Neural crest cell (in vitro differentiated cells): ENCODE data around the gene HLA-DOB. TPM values are rescaled to one million over a fixed set of nuclear protein-coding genes. Genes with fewer than 3 reads are reported as not detected.

Source experiments
- DNase-seq: peaks from one replicate; pipeline ENCODE4 v3.0.0; 2021; ENCODE audit warnings: low read depth, mixed read lengths, low spot score
- H3K27ac Mint-ChIP-seq: one replicate; pipeline ENCODE4 v1.8.0; 2021; ENCODE audit warnings: mild to moderate bottlenecking, mixed read lengths; ENCODE audit not compliant: unreplicated experiment
- H3K27me3 Mint-ChIP-seq: 2 replicates; pipeline ENCODE4 v1.8.0; 2021; ENCODE audit warnings: low read depth, mild to moderate bottlenecking, mixed read lengths
- H3K36me3 Mint-ChIP-seq: 2 replicates; pipeline ENCODE4 v1.8.0; 2021; ENCODE audit warnings: low read depth, mild to moderate bottlenecking, mixed read lengths
- H3K4me1 Mint-ChIP-seq: 2 replicates; pipeline ENCODE4 v1.8.0; 2021; ENCODE audit warnings: mixed read lengths
- H3K4me3 Mint-ChIP-seq: one replicate; pipeline ENCODE4 v1.8.0; 2021; ENCODE audit warnings: mild to moderate bottlenecking, mixed read lengths
- H3K9me3 Mint-ChIP-seq: 2 replicates; pipeline ENCODE4 v1.8.0; 2021; ENCODE audit warnings: mixed read lengths
- CTCF ChIP-seq: fragments of 200-600 bp; sonication (generic); conservative IDR thresholded peaks from 2 replicates; pipeline ENCODE4 v1.5.0; 2021; ENCODE audit warnings: antibody characterized with exemption, mild to moderate bottlenecking
- long read RNA-seq: library from polyadenylated mRNA; unstranded; transcript quantifications from one replicate; pipeline ENCODE4 v2.0.0, GENCODE V29; 2020
- total RNA-seq: library from RNA; stranded (reverse); gene quantifications from 2 replicates; pipeline ENCODE4 v1.2.1, GENCODE V29; 2021

Gene HLA-DOB
- 0.28 TPM in 1 of 2 replicates, not detected in the other for total RNA-seq
- long read RNA-seq = 0 reads

- peaks cover 15% of the 10 kb centered on the region for H3K27me3 Mint-ChIP-seq
Observed at GRCh38 chr6:32816746-32817204, at the start of gene HLA-DOB. Gene HLA-DOB (minus strand): TSS chr6:32817002. CDS start chr6:32816951, 51 bp downstream.

GRCh38 chr6:32865724-32866443, 49.1 kb upstream of the HLA-DOB start:
- no peak for DNase-seq
- no peaks in the 10 kb centered on the region for H3K36me3 Mint-ChIP-seq
- H3K9me3 Mint-ChIP-seq = no peaks in the 10 kb centered on the region
- no peak overlapping the region for H3K27ac Mint-ChIP-seq
- no peak for TF ChIP-seq CTCF
- H3K27me3 Mint-ChIP-seq = peaks cover 85% of the 10 kb centered on the region
- H3K4me1 Mint-ChIP-seq = no peaks in the 10 kb centered on the region
- H3K4me3 Mint-ChIP-seq = no peak overlapping the region

More at GRCh38 chr6:32816746-32817204, at the start of gene HLA-DOB:
- Mint-ChIP-seq H3K9me3 (no peaks in the 10 kb centered on the region), H3K36me3 (no peaks in the 10 kb centered on the region), H3K4me1 (no peaks in the 10 kb centered on the region), H3K4me3 (no peak within 1 kb of the TSS), H3K27ac (no peak within 1 kb of the TSS)
- TF ChIP-seq CTCF = no peak
- no peak for DNase-seq

- no peak for DNase-seq
- no peaks in the 10 kb centered on the region for H3K36me3 Mint-ChIP-seq
- H3K27me3 Mint-ChIP-seq = peaks cover 85% of the 10 kb centered on the region
- H3K4me3 Mint-ChIP-seq = no peak overlapping the region
- no peaks in the 10 kb centered on the region for H3K9me3 Mint-ChIP-seq
- no peak for TF ChIP-seq CTCF
- no peaks in the 10 kb centered on the region for H3K4me1 Mint-ChIP-seq
- H3K27ac Mint-ChIP-seq = no peak overlapping the region
Observed at GRCh38 chr6:32862725-32863124, 45.9 kb upstream of the HLA-DOB start.

- Mint-ChIP-seq H3K9me3 (no peaks in the 10 kb centered on the region), H3K4me1 (no peaks in the 10 kb centered on the region), H3K4me3 (no peak overlapping the region), H3K27me3 (peaks cover 85% of the 10 kb centered on the region), H3K36me3 (no peaks in the 10 kb centered on the region), H3K27ac (no peak overlapping the region)
- no peak for DNase-seq
- TF ChIP-seq CTCF = no peak
Observed at GRCh38 chr6:32860674-32861073, 43.9 kb upstream of the HLA-DOB start.

GRCh38 chr6:32858194-32858593, 41.4 kb upstream of the HLA-DOB start:
- Mint-ChIP-seq H3K27ac (no peak overlapping the region), H3K27me3 (peaks cover 88% of the 10 kb centered on the region), H3K9me3 (no peaks in the 10 kb centered on the region), H3K4me1 (peaks cover 10% of the 10 kb centered on the region), H3K4me3 (no peak overlapping the region), H3K36me3 (no peaks in the 10 kb centered on the region)
- no peak for DNase-seq
- TF ChIP-seq CTCF = no peak
